Liver (tissue), 3 donors: ENCODE measurements around the gene CCDC141.

Experiments
- CTCF ChIP-seq: fragments of 150-350 bp; IDR thresholded peaks from 2 replicates; pipeline ENCODE4 v1.5.1; 2017; ENCODE audit warnings: improper control_type of control experiment, low read depth, low read length; ENCODE audit not compliant: missing input control
- EGR1 ChIP-seq, 2 donors: IDR thresholded peaks; 2 replicates each; pipeline ENCODE4 v1.6.1; 2016 to 2018; ENCODE audit warnings: antibody characterized with exemption in 2 of 2, low read depth in 2 of 2
- GABPA ChIP-seq, 2 donors: IDR thresholded peaks in 1 of 2; conservative IDR thresholded peaks in 1 of 2; 2 replicates each; pipeline ENCODE4 v1.6.1; 2016; ENCODE audit warnings: antibody characterized with exemption in 2 of 2, mild to moderate bottlenecking in 1 of 2, moderate library complexity in 1 of 2
- HNF4A ChIP-seq, 2 donors: conservative IDR thresholded peaks; 2 replicates each; pipeline ENCODE4 v1.6.1; 2016; ENCODE audit warnings: antibody characterized with exemption in 2 of 2, mild to moderate bottlenecking in 2 of 2
- MAX ChIP-seq: IDR thresholded peaks from 2 replicates; pipeline ENCODE4 v1.6.1; 2016; ENCODE audit warnings: antibody characterized with exemption
- REST ChIP-seq: IDR thresholded peaks from 2 replicates; pipeline ENCODE4 v1.6.1; 2016; ENCODE audit warnings: antibody characterized with exemption, mild to moderate bottlenecking
- SP1 ChIP-seq: IDR thresholded peaks from 2 replicates; pipeline ENCODE4 v1.6.1; 2018; ENCODE audit warnings: antibody characterized with exemption, mild to moderate bottlenecking
- TAF1 ChIP-seq: conservative IDR thresholded peaks from 2 replicates; pipeline ENCODE4 v1.6.1; 2016; ENCODE audit warnings: antibody characterized with exemption, mild to moderate bottlenecking
- YY1 ChIP-seq: IDR thresholded peaks from 2 replicates; pipeline ENCODE4 v1.6.1; 2016; ENCODE audit warnings: antibody characterized with exemption, mild to moderate bottlenecking
- donor health status: healthy.
- donor health status: healthy.

- TF ChIP-seq CTCF (no peak), EGR1 (IDR thresholded peaks at IDR 0.05; ENCODE audit: low read depth in 2 of 2) (no peak), REST (no peak), YY1 (no peak), GABPA (IDR thresholded peaks at IDR 0.05 in 1 of 2, conservative IDR thresholded peaks at IDR 0.05 in 1 of 2) (no peak), HNF4A (conservative IDR thresholded peaks at IDR 0.05) (no peak), TAF1 (no peak), SP1 (no peak), MAX (no peak)
These were observed 87.8 kb downstream of the CCDC141 start for GRCh38 chr2:178962152-178962551.
